Psoas muscle (tissue), 8 donors: Measurements from ENCODE around the gene TMED10. TPM values are rescaled to one million over a fixed set of nuclear protein-coding genes. Genes with fewer than 3 reads are reported as not detected.

Experiments used
- ATAC-seq, 4 donors: fragments of 200-7000 bp; cut with Tn5 transposase; one replicate each; pipeline ENCODE4 v1.9.1; 2020; ENCODE audit warnings: moderate library complexity in 3 of 4, mild to moderate bottlenecking in 2 of 4
- DNase-seq, 2 donors: peaks; one replicate each; pipeline ENCODE4 v3.0.0-alpha.2; 2020
- H3K27ac ChIP-seq: fragments of 200-600 bp; one replicate; pipeline ENCODE4 v1.8.0; 2022
- H3K27me3 ChIP-seq, 3 donors: fragments of 200-600 bp in 1 of 3; one replicate each; pipeline versions ENCODE4 v1.6.1 to v1.8.0; 2013 to 2022; ENCODE audit warnings: low read length in 2 of 3, mild to moderate bottlenecking in 2 of 3, moderate library complexity in 1 of 3; ENCODE audit not compliant: insufficient read depth in 3 of 3
- H3K36me3 ChIP-seq, 2 donors: fragments of 200-600 bp in 1 of 2; one replicate each; pipeline versions ENCODE4 v1.6.1 to v1.8.0; 2013 to 2022; ENCODE audit warnings: low read depth in 1 of 2, mild to moderate bottlenecking in 1 of 2, moderate library complexity in 1 of 2; ENCODE audit not compliant: insufficient read depth in 1 of 2
- H3K4me1 ChIP-seq: fragments of 200-600 bp; one replicate; pipeline ENCODE4 v1.8.0; 2022
- H3K4me3 ChIP-seq: fragments of 200-600 bp; one replicate; pipeline ENCODE4 v1.8.0; 2022; ENCODE audit warnings: mild to moderate bottlenecking
- H3K9me3 ChIP-seq: fragments of 200-600 bp; one replicate; pipeline ENCODE4 v1.8.0; 2022
- WGBS, 3 donors: extraction: QIAGEN DNeasy Blood & Tissue Kit; methylation state at CpG; one replicate each; pipeline versions ENCODE4 v1.1.6 to v1.1.7; 2013; 5-methylcytosine and 5-hydroxymethylcytosine counted together
- intact Hi-C, 2 donors: fragments of 100-400 bp; cut with DNase I; formaldehyde crosslinking; loops; one replicate each; pipeline versions ENCODE4 v1.11.0 to v1.14.2; 2022
- polyA plus RNA-seq, 3 donors: library from polyadenylated mRNA; stranded (reverse); fragments of 200-250 nt; gene quantifications; one replicate each; pipeline ENCODE4 v1.2.3, GENCODE V29; 2013
- total RNA-seq, 4 donors: library from RNA; stranded (reverse); fragmentation: NEBNext Ultra II Directional in 2 of 4; extraction: Animal tissue kit (Norgen Biotek cat#: 25700) in 2 of 4; gene quantifications; one replicate each; pipeline versions ENCODE4 v1.2.1 to v1.2.4, GENCODE V29; 2021 to 2023
- TF ChIP-seq, protein P1 (sequence below): fragments of 200-600 bp; IDR thresholded peaks from one replicate; pipeline ENCODE4 v1.8.0; 2022; ENCODE audit warnings: antibody characterized with exemption
- donor health status: healthy with polysubstance abuse.
- donor health status: DM: no; HTN: no; CAD: no; lungs with moderate emphysema.
- donor health status: Bipolar disorder and iron deficiency.
- donor health status: healthy.
- donor health status: DM: yes; HTN: yes; CAD: no.
- donor health status: DM: no; HTN: no; CAD: no.
- donor health status: DM: no; HTN: no; CAD: no.
- donor health status: DM: yes; HTN: yes; CAD: no.

Gene TMED10
- total and polyA plus RNA-seq, 7 donors: 88.2 to 255 (median 146) TPM

- Histone ChIP-seq H3K9me3 (no peaks in the 10 kb centered on the region), H3K27me3 (no peaks in the 10 kb centered on the region), H3K4me3 (no peak overlapping the region), H3K27ac (no peak overlapping the region), H3K36me3 (no peaks in the 10 kb centered on the region), H3K4me1 (peaks cover 51% of the 10 kb centered on the region)
- no peak for DNase-seq
- TF ChIP-seq, protein P1, sequence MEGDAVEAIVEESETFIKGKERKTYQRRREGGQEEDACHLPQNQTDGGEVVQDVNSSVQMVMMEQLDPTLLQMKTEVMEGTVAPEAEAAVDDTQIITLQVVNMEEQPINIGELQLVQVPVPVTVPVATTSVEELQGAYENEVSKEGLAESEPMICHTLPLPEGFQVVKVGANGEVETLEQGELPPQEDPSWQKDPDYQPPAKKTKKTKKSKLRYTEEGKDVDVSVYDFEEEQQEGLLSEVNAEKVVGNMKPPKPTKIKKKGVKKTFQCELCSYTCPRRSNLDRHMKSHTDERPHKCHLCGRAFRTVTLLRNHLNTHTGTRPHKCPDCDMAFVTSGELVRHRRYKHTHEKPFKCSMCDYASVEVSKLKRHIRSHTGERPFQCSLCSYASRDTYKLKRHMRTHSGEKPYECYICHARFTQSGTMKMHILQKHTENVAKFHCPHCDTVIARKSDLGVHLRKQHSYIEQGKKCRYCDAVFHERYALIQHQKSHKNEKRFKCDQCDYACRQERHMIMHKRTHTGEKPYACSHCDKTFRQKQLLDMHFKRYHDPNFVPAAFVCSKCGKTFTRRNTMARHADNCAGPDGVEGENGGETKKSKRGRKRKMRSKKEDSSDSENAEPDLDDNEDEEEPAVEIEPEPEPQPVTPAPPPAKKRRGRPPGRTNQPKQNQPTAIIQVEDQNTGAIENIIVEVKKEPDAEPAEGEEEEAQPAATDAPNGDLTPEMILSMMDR: no peak
- intact Hi-C loops: no loop called here
- WGBS, 3 donors: 83 to 96% (median 84%) methylated on average over 3 of the region's 3 CpGs
- ATAC-seq: no peak
Measured at GRCh38 chr14:75168586-75169335, 7.7 kb downstream of the TMED10 start.

GRCh38 chr14:75167325-75167724, 9.1 kb downstream of the TMED10 start:
- Histone ChIP-seq H3K4me3 (no peak overlapping the region), H3K9me3 (no peaks in the 10 kb centered on the region), H3K27ac (no peak overlapping the region), H3K4me1 (peaks cover 46% of the 10 kb centered on the region), H3K36me3 (no peaks in the 10 kb centered on the region), H3K27me3 (no peaks in the 10 kb centered on the region)
- DNase-seq (no peak), ATAC-seq (no peak)
- TF ChIP-seq, protein P1: no peak
- intact Hi-C loops: no loop called here
- 93 to 100% (median 97%) methylated on average over 2 of the region's 2 CpGs for WGBS, 3 donors

DNA sequence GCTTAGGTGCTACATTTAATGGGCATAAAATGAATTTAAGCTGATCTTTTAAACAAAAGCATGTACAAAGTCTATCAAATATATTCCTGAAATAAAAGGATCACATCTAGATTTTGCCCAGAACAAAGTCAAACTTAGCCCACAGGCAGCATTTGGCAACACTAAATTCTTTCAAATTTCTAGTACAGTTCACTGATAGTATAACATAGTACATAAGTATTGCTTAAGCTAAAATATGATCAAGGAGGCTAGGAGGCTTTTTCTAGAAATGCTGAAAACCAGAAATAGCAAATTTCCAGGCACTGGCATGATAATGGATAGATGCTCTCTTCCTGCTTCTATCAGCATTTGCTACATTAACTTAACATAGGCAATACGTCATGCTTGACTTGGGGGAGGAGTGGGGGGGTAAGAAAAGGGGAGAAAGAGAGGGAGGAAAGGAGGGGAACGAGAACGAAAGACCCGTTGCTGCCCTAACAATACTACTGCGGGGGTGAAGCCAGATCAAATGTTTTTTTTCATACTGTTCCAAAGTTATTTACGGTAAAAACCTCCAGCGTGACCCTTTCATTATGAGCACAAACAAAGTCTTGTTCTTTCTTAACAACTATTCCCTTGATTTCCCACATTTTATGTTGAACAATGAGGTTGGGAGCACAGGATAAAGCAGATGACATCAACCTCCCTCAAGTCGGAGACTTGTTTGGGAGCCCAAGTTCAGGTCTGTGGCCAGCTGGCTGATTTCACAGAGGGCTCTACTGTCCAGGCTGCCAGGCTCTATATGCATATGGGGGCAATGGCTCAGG, 10.6 kb downstream of the TMED10 start:
- TF ChIP-seq, protein P1: no peak
- H3K9me3 ChIP-seq: no peaks in the 10 kb centered on the region
- H3K27me3 ChIP-seq: no peaks in the 10 kb centered on the region
- peaks cover 53% of the 10 kb centered on the region for H3K4me1 ChIP-seq
- no peak overlapping the region for H3K27ac ChIP-seq
- no peak overlapping the region for H3K4me3 ChIP-seq
- no peak for DNase-seq
- ATAC-seq: peak in 3 of 4 donors; percentile 37 to 66 (median 51)
- WGBS, 3 donors: 21 to 45% (median 25%) methylated on average over 8 of the region's 8 CpGs
- intact Hi-C loops: no loop called here
- H3K36me3 ChIP-seq: no peaks in the 10 kb centered on the region

- DNase-seq: no peak
- TF ChIP-seq, protein P1: no peak
- peaks cover 62% of the 10 kb centered on the region for H3K4me1 ChIP-seq
- no peak overlapping the region for H3K27ac ChIP-seq
- ATAC-seq: no peak
- no peaks in the 10 kb centered on the region for H3K27me3 ChIP-seq
- no peaks in the 10 kb centered on the region for H3K9me3 ChIP-seq
- intact Hi-C loops: no loop called here
- no peaks in the 10 kb centered on the region for H3K36me3 ChIP-seq
- WGBS, 3 donors: 52 to 99% (median 94%) methylated on average over 1 of the region's 1 CpG
- H3K4me3 ChIP-seq: no peak overlapping the region
Measured at GRCh38 chr14:75164809-75165208, 11.6 kb downstream of the TMED10 start.
